Breast epithelium (tissue), 4 donors: Measurements from ENCODE around the gene GPC5. TPM values are rescaled to one million over a fixed set of nuclear protein-coding genes. Genes with fewer than 3 reads are reported as not detected.

Experiments used
- DNase-seq, 2 donors: peaks; one replicate each; pipeline ENCODE4 v3.0.0-alpha.2; 2019; ENCODE audit warnings: low spot score in 2 of 2
- H3K27ac ChIP-seq, 2 donors: fragments of 200-600 bp; sonication (generic) in 1 of 2; one replicate each; pipeline ENCODE4 v1.5.1; 2016 to 2019; ENCODE audit warnings: mild to moderate bottlenecking in 1 of 2
- H3K27me3 ChIP-seq, 2 donors: fragments of 200-600 bp; sonication (generic) in 1 of 2; one replicate each; pipeline versions ENCODE4 v1.5.1 to v1.6.0; 2017 to 2019; ENCODE audit warnings: control low read depth in 1 of 2, mild to moderate bottlenecking in 1 of 2
- H3K36me3 ChIP-seq: fragments of 200-600 bp; one replicate; pipeline ENCODE4 v1.5.1; 2019
- H3K4me1 ChIP-seq, 2 donors: fragments of 200-600 bp; sonication (generic); one replicate each; pipeline ENCODE4 v1.5.1; 2016 to 2019; ENCODE audit warnings: control low read depth in 1 of 2
- H3K4me3 ChIP-seq, 3 donors: fragments of 200-600 bp; sonication (generic); 1 replicate in 2 of 3; 2 replicates in 1 of 3; pipeline ENCODE4 v1.5.1; 2016 to 2019; ENCODE audit warnings: mild to moderate bottlenecking in 3 of 3, moderate library complexity in 2 of 3
- H3K9me3 ChIP-seq, 2 donors: fragments of 200-600 bp; sonication (generic) in 1 of 2; one replicate each; pipeline ENCODE4 v1.5.1; 2016 to 2019; ENCODE audit warnings: control low read depth in 1 of 2
- CTCF ChIP-seq, 3 donors: fragments of 450-650 bp; IDR thresholded peaks; one replicate each; pipeline ENCODE4 v1.5.1; 2016 to 2017; ENCODE audit warnings: antibody characterized with exemption in 3 of 3, mild to moderate bottlenecking in 3 of 3, moderate library complexity in 3 of 3
- POLR2A ChIP-seq: fragments of 450-650 bp; IDR thresholded peaks from one replicate; pipeline ENCODE4 v1.6.1; 2016; ENCODE audit warnings: antibody characterized with exemption, mild to moderate bottlenecking, moderate library complexity
- POLR2AphosphoS5 ChIP-seq, 3 donors: sonication (generic); formaldehyde crosslinking; IDR thresholded peaks; one replicate each; pipeline ENCODE4 v1.6.1; 2017; ENCODE audit warnings: antibody characterized with exemption in 3 of 3
- intact Hi-C: fragments of 100-400 bp; cut with DNase I; formaldehyde crosslinking; loops from one replicate; pipeline ENCODE4 v1.15.1; 2023; ENCODE audit warnings: low total_unique reads
- total RNA-seq, 3 donors: library from RNA; depleted of rRNA; stranded (reverse); fragments of >200 nt; gene quantifications; one replicate each; pipeline ENCODE4 v1.1.0, GENCODE V29; 2016

The GPC5 gene
- total RNA-seq, 3 donors from 2014 or later: 0.88 to 0.98 TPM; not detected in 1

- Histone ChIP-seq H3K36me3 (no peaks in the 10 kb centered on the region), H3K4me3 (no peak overlapping the region), H3K9me3 (no peaks in the 10 kb centered on the region), H3K27me3 (no peaks in the 10 kb centered on the region), H3K4me1 (no peaks in the 10 kb centered on the region), H3K27ac (no peak overlapping the region)
- no peak for DNase-seq
- intact Hi-C loops: no loop called here
- TF ChIP-seq POLR2A (no peak), CTCF (IDR thresholded peaks at IDR 0.05) (no peak)
These were observed 1192.7 kb downstream of the GPC5 start for GRCh38 chr13:92591117-92591516.

DNA sequence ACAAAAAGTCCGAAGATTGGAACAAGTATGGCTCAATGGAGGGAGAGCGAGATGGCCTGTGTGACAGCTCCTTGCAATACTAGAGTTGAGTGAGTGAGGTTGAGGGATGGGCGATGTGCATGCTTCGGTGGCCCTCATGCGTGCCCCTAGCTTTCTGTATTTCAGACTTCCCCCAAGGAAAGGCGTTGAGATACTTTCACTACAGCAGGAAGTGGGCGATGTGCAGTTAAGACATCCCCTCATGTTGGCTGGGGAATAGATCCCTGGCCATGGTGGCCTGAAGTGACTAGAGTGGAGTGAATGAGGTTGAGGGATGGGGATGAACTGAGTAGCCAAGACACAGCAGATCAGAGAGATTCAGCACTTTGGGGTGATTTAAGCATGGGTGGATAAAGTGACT lies 1194.3 kb downstream of the GPC5 start:
- Histone ChIP-seq H3K27me3 (no peaks in the 10 kb centered on the region), H3K27ac (no peak overlapping the region), H3K36me3 (no peaks in the 10 kb centered on the region), H3K9me3 (no peaks in the 10 kb centered on the region), H3K4me1 (no peaks in the 10 kb centered on the region), H3K4me3 (no peak overlapping the region)
- intact Hi-C loops: no loop called here
- DNase-seq: no peak
- TF ChIP-seq POLR2AphosphoS5 (IDR thresholded peaks at IDR 0.05) (no peak), CTCF (IDR thresholded peaks at IDR 0.05) (no peak), POLR2A (no peak)

DNA sequence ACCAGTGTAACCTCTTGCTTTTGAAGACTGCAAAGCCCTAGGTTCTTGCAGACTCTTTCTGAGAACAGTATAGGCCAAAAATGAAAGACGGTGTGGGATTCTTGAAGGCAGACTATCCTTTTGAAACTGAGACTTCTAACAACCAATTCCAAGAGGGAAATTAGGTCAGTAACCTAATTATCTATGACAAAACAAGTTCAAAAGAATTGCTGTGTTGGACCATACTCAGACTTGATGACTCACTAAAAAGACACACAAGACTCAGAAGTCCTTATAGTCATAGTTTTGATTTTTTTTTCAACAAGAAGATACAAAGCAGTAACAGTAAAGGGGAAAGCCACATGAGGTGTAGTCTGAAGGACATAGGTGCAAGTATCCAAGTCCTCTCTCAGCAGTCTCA lies 1204.1 kb downstream of the GPC5 start:
- no peak overlapping the region for H3K4me3 ChIP-seq
- no peaks in the 10 kb centered on the region for H3K36me3 ChIP-seq
- H3K4me1 ChIP-seq: no peaks in the 10 kb centered on the region
- H3K27me3 ChIP-seq: no peaks in the 10 kb centered on the region
- intact Hi-C loops: no loop called here
- TF ChIP-seq POLR2AphosphoS5 (IDR thresholded peaks at IDR 0.05) (no peak), POLR2A (no peak), CTCF (IDR thresholded peaks at IDR 0.05) (no peak)
- no peak for DNase-seq
- no peak overlapping the region for H3K27ac ChIP-seq
- H3K9me3 ChIP-seq: no peaks in the 10 kb centered on the region

DNA sequence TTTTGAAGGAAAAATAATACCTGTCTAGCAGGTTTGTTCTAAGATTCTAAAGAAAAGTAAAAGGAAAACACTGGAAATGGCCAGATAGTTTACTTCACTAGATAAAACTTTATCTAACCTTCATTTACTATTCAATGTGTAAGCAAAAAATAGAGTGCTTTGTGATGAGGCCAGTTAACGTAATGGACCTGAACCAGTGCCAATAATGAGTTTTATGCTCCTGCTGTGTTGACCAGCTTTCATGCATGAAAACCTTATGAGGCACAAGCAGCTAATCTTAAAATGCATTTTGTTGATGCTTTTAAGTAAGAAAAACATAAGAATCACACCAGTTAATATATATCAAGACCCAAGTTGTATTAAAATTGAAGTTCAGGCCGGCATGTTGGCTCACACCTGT lies 1211.0 kb downstream of the GPC5 start:
- DNase-seq: no peak
- no peaks in the 10 kb centered on the region for H3K36me3 ChIP-seq

GRCh38 chr13:92612892-92613291 lies 1214.5 kb downstream of the GPC5 start:
- Histone ChIP-seq H3K27me3 (peaks cover 0 to 3% of the 10 kb centered on the region in 2 donors), H3K36me3 (no peaks in the 10 kb centered on the region), H3K4me3 (no peak overlapping the region), H3K27ac (no peak overlapping the region), H3K4me1 (no peaks in the 10 kb centered on the region), H3K9me3 (no peaks in the 10 kb centered on the region)
- DNase-seq: no peak
- intact Hi-C loops: no loop called here
- TF ChIP-seq CTCF (IDR thresholded peaks at IDR 0.05) (no peak), POLR2AphosphoS5 (IDR thresholded peaks at IDR 0.05) (no peak), POLR2A (no peak)

More for the DNA sequence above, 1211.0 kb downstream of the GPC5 start:
- intact Hi-C loops: no loop called here
- no peaks in the 10 kb centered on the region for H3K4me1 ChIP-seq
- no peak overlapping the region for H3K4me3 ChIP-seq
- H3K27ac ChIP-seq: no peak overlapping the region
- TF ChIP-seq POLR2A (no peak), POLR2AphosphoS5 (IDR thresholded peaks at IDR 0.05) (no peak), CTCF (IDR thresholded peaks at IDR 0.05) (no peak)
- peaks cover 0 to 3% of the 10 kb centered on the region in 2 donors for H3K27me3 ChIP-seq
- no peaks in the 10 kb centered on the region for H3K9me3 ChIP-seq
